ENCODE measurements around the gene OPRL1. TPM values are rescaled to one million over a fixed set of nuclear protein-coding genes. Genes with fewer than 3 reads are reported as not detected.

Gene OPRL1
- total RNA-seq, 1 experiment from 2014 or later, result 0.59 TPM

DNA sequence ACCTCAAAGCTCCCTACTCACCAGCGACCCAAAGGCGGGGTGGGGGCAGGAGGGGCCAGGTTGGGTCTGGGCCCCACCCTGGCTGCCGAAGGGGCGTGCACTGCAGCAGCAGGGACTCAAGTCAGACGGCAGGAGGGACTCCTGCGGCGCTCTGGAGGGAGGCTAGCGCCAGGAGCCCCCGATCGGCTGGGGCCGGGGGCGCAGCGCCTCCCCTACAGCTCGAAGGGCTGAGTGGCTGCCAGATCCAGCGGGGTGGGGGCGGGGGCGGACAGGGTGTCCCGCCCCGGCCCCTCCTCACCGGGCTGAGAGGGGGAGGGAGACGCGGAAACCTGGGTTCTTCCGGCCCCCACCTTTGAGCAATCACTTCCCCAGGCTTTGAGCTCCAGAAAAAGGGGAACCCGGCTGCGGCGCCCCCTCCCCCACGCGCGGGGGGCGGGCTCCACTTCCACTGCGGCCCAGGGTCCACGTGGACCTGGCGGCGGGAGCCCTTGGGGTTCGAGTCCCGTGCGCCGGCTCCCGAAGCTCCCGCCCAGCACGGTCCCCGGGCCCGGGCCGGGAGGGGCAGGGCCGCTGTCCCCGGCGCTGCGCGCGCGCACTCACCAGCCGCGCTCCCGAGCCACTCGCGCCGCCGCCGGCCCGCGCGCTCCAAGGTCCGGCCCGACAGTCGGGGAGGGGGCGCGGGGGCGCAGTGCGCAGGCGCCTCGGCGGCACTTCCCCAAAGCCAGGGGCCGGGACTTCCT, 439 bp upstream of the OPRL1 start, which contains the start of gene RGS19:
Gene RGS19, minus strand, starts transcription at position 246 of the 740 bp plus-strand sequence. CDS start 2,632 bp downstream, outside the sequence.
- H3K4me1 Mint-ChIP-seq (ENCODE audit: low read depth, unreplicated experiment), result peaks cover 22% of the 10 kb centered on the region
- DNase-seq, result peak; percentile 91 to 98
- H3K36me3 ChIP-seq (ENCODE audit: control insufficient read depth, insufficient read depth, low read length), result no peaks in the 10 kb centered on the region
- H3K9me3 Mint-ChIP-seq (ENCODE audit: unreplicated experiment), result no peaks in the 10 kb centered on the region
- no peaks in the 10 kb centered on the region for H3K9me3 ChIP-seq
- H3K27ac Mint-ChIP-seq (ENCODE audit: unreplicated experiment), result peak within 1 kb of the TSS; percentile 75
- peaks cover 4% of the 10 kb centered on the region for H3K27me3 Mint-ChIP-seq (ENCODE audit: insufficient read depth, unreplicated experiment)
- H3K4me3 Mint-ChIP-seq (ENCODE audit: unreplicated experiment), result peak within 1 kb of the TSS; percentile 88
- peaks cover 5% of the 10 kb centered on the region for H3K36me3 Mint-ChIP-seq (ENCODE audit: insufficient read depth, unreplicated experiment)
- intact Hi-C loops (cut with micrococcal nuclease; ENCODE audit: unreplicated experiment), result loop anchor here (2.0 kb wide), 1 partner anchor 17 kb away; the partner anchor contains the start of gene TCEA2
- CTCF ChIA-PET, result interaction anchor here (0.5 to 1.9 kb wide), 12 partner anchors 10 to 548 kb away, joined by 3 to 15 read pairs (median 4); partner anchors contain the start of genes HELZ2, PRPF6 and TCEA2
- H3K4me1 ChIP-seq, result peaks cover 32% of the 10 kb centered on the region
- no TSS peak for BruUV-seq (replicated peaks)
- peak within 1 kb of the TSS; percentile 96 for H3K4me3 ChIP-seq (ENCODE audit: low read depth, low read length)
- H3K27me3 ChIP-seq (replicated peaks; ENCODE audit: control insufficient read depth, insufficient read depth, low read length), result peaks cover 2% of the 10 kb centered on the region
- POLR2A ChIA-PET, result interaction anchor here (0.5 to 1.8 kb wide), 9 partner anchors 17 to 1285 kb away, joined by 3 to 10 read pairs (median 4); partner anchors contain the start of genes ARFGAP1, PRPF6 and TCEA2
- TF ChIP-seq, protein P1, sequence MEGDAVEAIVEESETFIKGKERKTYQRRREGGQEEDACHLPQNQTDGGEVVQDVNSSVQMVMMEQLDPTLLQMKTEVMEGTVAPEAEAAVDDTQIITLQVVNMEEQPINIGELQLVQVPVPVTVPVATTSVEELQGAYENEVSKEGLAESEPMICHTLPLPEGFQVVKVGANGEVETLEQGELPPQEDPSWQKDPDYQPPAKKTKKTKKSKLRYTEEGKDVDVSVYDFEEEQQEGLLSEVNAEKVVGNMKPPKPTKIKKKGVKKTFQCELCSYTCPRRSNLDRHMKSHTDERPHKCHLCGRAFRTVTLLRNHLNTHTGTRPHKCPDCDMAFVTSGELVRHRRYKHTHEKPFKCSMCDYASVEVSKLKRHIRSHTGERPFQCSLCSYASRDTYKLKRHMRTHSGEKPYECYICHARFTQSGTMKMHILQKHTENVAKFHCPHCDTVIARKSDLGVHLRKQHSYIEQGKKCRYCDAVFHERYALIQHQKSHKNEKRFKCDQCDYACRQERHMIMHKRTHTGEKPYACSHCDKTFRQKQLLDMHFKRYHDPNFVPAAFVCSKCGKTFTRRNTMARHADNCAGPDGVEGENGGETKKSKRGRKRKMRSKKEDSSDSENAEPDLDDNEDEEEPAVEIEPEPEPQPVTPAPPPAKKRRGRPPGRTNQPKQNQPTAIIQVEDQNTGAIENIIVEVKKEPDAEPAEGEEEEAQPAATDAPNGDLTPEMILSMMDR (IDR thresholded peaks at IDR 0.05; ENCODE audit: insufficient read depth in 1 of 2, low read depth in 1 of 2, low read length in 1 of 2, severe bottlenecking in 1 of 2, unreplicated experiment in 1 of 2), result peak in 1 of 2 experiments; percentile 18

DNA sequence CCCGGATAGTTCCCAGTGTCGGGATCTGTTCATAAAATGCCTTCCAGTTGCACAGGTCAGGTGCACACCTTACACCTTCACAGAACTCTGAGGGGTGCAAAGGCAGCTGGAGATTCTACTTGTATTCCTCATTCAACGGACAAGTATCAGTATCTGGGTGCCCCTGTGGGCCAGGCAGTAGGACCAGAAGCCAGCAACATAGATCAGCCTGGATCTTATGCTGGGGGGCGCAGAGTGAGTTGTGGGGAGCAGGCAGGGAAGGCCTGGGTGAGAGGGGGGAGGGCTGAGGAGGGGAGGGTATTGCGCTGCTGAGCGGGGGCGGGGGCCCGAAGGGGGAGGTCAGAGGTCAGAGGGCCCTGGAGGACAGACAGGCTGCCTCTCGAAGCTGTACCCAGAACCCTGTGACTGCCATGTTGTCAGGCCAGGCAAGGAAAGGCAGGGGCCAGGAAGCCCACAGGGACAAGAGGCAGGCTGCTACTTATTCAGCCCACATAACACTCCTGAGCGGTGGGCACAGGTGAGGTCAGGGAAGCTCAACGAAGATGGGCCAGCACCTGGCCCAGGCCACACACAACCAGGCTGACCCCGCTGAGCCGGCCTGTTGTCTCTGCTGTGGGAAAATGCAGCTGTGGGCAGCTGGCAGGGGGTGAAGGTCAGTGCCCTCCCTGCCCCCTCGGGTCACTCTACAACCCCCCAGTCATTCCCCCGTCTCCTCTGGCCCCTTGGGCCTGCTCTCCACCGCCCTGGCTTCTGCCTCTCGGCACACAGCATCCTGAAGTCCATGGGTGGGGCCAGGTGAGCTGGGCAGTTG, 1.1 kb downstream of the OPRL1 start:
- H3K4me1 ChIP-seq, result peaks cover 35% of the 10 kb centered on the region
- no peaks in the 10 kb centered on the region for H3K9me3 ChIP-seq
- CTCF ChIA-PET, result interaction anchor here (0.5 to 3.8 kb wide), 6 partner anchors 11 to 57 kb away, joined by 3 to 17 read pairs (median 4); partner anchors contain the start of gene TCEA2
- no peaks in the 10 kb centered on the region for H3K9me3 Mint-ChIP-seq (ENCODE audit: unreplicated experiment)
- H3K36me3 Mint-ChIP-seq (ENCODE audit: insufficient read depth, unreplicated experiment), result peaks cover 6% of the 10 kb centered on the region
- peaks cover 4% of the 10 kb centered on the region for H3K27me3 ChIP-seq (replicated peaks; ENCODE audit: control insufficient read depth, insufficient read depth, low read length)
- POLR2A ChIA-PET, result interaction anchor here (1.3 to 1.4 kb wide), 2 partner anchors 100 to 124 kb away, joined by 3 to 4 read pairs; partner anchors contain the start of gene PRPF6
- H3K36me3 ChIP-seq (ENCODE audit: control insufficient read depth, insufficient read depth, low read length), result no peaks in the 10 kb centered on the region
- no TSS peak for BruUV-seq (replicated peaks)
- DNase-seq, result no peak
- H3K4me1 Mint-ChIP-seq (ENCODE audit: low read depth, unreplicated experiment), result peaks cover 24% of the 10 kb centered on the region
- H3K4me3 ChIP-seq (ENCODE audit: low read depth, low read length), result no peak overlapping the region
- TF ChIP-seq, protein P1 (IDR thresholded peaks at IDR 0.05; ENCODE audit: insufficient read depth in 1 of 2, low read depth in 1 of 2, low read length in 1 of 2, severe bottlenecking in 1 of 2, unreplicated experiment in 1 of 2), result no peak
- H3K27me3 Mint-ChIP-seq (ENCODE audit: insufficient read depth, unreplicated experiment), result peaks cover 15% of the 10 kb centered on the region
- peak overlapping the region; percentile 88 for H3K4me3 Mint-ChIP-seq (ENCODE audit: unreplicated experiment)
- peak overlapping the region; percentile 18 for H3K27ac Mint-ChIP-seq (ENCODE audit: unreplicated experiment)
- intact Hi-C loops (cut with micrococcal nuclease; ENCODE audit: unreplicated experiment), result no loop called here

DNA sequence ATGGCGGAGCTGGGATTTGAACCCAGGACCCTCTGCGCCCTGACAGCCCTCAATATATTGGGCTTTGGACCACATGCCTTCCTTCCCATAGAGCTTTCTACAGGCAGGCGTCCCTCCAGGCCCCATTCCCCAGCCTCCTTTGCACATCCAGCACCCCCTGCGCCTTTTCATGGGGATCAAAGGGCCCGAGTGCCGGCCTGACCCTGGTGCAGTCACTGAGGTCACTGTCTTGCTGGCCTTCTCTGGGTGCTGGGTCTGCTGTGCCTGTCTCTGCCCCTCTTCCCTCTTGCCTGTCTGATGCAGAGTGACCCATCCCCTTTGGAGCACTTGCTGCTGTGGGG, 1.7 kb downstream of the OPRL1 start:
- Mint-ChIP-seq H3K4me3 (ENCODE audit: unreplicated experiment) (peak overlapping the region; percentile 8), H3K27ac (ENCODE audit: unreplicated experiment) (no peak overlapping the region), H3K27me3 (ENCODE audit: insufficient read depth, unreplicated experiment) (peaks cover 15% of the 10 kb centered on the region), H3K4me1 (ENCODE audit: low read depth, unreplicated experiment) (peaks cover 24% of the 10 kb centered on the region), H3K9me3 (ENCODE audit: unreplicated experiment) (no peaks in the 10 kb centered on the region), H3K36me3 (ENCODE audit: insufficient read depth, unreplicated experiment) (peaks cover 6% of the 10 kb centered on the region)
- no peak for DNase-seq
- peaks cover 35% of the 10 kb centered on the region for H3K4me1 ChIP-seq
- H3K9me3 ChIP-seq, result no peaks in the 10 kb centered on the region
- BruUV-seq (replicated peaks), result no TSS peak
- ChIA-PET CTCF (interaction anchor here (0.9 to 3.8 kb wide), 5 partner anchors 15 to 43 kb away, joined by 3 to 17 read pairs (median 3); partner anchors contain the start of gene TCEA2), POLR2A (no interaction called here)
- H3K27me3 ChIP-seq (replicated peaks; ENCODE audit: control insufficient read depth, insufficient read depth, low read length), result peaks cover 4% of the 10 kb centered on the region
- intact Hi-C loops (cut with micrococcal nuclease; ENCODE audit: unreplicated experiment), result no loop called here
- TF ChIP-seq, protein P1 (IDR thresholded peaks at IDR 0.05; ENCODE audit: insufficient read depth in 1 of 2, low read depth in 1 of 2, low read length in 1 of 2, severe bottlenecking in 1 of 2, unreplicated experiment in 1 of 2), result no peak
- H3K4me3 ChIP-seq (ENCODE audit: low read depth, low read length), result no peak overlapping the region
- H3K36me3 ChIP-seq (ENCODE audit: control insufficient read depth, insufficient read depth, low read length), result no peaks in the 10 kb centered on the region

Data from Caco-2 (cell line).